SU-DHL-6 (cell line): Measurements from ENCODE around the gene SBNO2.

Source experiments
- CTCF ChIP-seq: fragments of 200-600 bp; sonication (generic); IDR thresholded peaks from one replicate; pipeline ENCODE4 v1.5.1; 2017; ENCODE audit warnings: antibody characterized with exemption, mild to moderate bottlenecking, low read length, moderate library complexity; ENCODE audit not compliant: insufficient read depth, poor library complexity, severe bottlenecking
- EZH2phosphoT487 ChIP-seq: fragments of 200-600 bp; sonication (generic), shearing (Covaris generic); conservative IDR thresholded peaks from 2 replicates; pipeline ENCODE4 v1.6.1; 2018; ENCODE audit warnings: mild to moderate bottlenecking, antibody characterized with exemption, low read length, moderate library complexity, mixed read lengths

- no peak for TF ChIP-seq EZH2phosphoT487
- no peak for TF ChIP-seq CTCF
Measured at GRCh38 chr19:1145635-1146411, 28.2 kb downstream of the SBNO2 start.
